Ishikawa (cell line): ENCODE data around the gene FUT3.

Source experiments
- CEBPB ChIP-seq: IDR thresholded peaks from 2 replicates; pipeline ENCODE4 v1.6.1; 2012
- EP300 ChIP-seq: IDR thresholded peaks from 2 replicates; pipeline ENCODE4 v1.6.1; 2012; ENCODE audit warnings: borderline replicate concordance
- RAD21 ChIP-seq: IDR thresholded peaks from 2 replicates; pipeline ENCODE4 v1.6.1; 2012; ENCODE audit warnings: low read depth
- REST ChIP-seq: IDR thresholded peaks from 2 replicates; pipeline ENCODE4 v1.6.1; 2012; ENCODE audit warnings: low read depth, mild to moderate bottlenecking

DNA sequence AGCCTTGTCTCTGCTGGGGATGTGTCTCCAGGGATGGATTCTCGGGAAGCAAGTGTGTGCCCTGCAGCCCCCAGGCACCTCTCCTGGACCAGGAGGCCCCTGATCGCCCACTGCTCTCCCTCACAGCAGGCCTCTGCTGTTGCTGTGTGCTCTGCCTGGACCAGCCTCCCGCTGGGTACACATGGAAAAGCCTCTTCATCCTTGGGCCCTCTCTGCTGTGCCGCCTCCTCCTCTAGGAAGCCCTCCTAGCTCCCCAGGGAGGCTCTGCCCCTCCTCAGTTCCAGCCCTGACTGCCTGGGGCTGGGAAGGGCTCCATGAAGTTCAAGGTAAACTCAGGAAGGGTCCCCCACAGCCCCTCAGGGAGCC, 40.3 kb upstream of the FUT3 start:
- no peak for TF ChIP-seq EP300
- no peak for TF ChIP-seq REST
- no peak for TF ChIP-seq CEBPB
- TF ChIP-seq RAD21: no peak
